Fibroblast of pulmonary artery (primary cell): ENCODE data around the gene MACROD2.

Experiments
- DNase-seq: peaks from one replicate; pipeline ENCODE4 v3.0.0-alpha.2; 2010; ENCODE audit warnings: low read depth
- H3K4me3 ChIP-seq: replicated peaks from 2 replicates; pipeline ENCODE4 v1.5.1; 2011; ENCODE audit warnings: low read depth, mild to moderate bottlenecking, control low read depth, low read length, moderate library complexity
- TF ChIP-seq, protein P1 (sequence below): IDR thresholded peaks from 2 replicates; pipeline ENCODE4 v1.5.1; 2011; ENCODE audit warnings: mild to moderate bottlenecking, control low read depth, low read length, inconsistent platforms; ENCODE audit errors: missing control alignments

Gene MACROD2

DNA sequence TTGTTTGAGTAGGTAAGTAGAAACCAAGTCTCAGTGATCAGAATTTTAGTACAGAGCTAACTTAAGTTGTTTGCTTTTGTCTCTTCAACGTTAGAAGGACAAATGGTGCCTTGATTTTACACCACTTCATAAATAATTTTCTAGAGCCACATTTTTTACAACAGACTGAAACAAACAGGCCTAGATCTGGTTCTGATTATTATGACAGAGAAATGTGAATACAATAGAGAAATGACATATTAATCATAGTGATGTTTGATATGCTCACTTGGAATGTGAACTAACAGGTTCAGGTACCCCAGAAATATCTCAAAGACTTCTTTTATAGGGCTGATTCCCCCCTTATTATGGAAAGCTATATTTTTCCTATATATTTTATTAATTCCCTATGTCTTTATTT lies 1817.4 kb downstream of the MACROD2 start:
- H3K4me3 ChIP-seq = no peak overlapping the region
- TF ChIP-seq, protein P1, sequence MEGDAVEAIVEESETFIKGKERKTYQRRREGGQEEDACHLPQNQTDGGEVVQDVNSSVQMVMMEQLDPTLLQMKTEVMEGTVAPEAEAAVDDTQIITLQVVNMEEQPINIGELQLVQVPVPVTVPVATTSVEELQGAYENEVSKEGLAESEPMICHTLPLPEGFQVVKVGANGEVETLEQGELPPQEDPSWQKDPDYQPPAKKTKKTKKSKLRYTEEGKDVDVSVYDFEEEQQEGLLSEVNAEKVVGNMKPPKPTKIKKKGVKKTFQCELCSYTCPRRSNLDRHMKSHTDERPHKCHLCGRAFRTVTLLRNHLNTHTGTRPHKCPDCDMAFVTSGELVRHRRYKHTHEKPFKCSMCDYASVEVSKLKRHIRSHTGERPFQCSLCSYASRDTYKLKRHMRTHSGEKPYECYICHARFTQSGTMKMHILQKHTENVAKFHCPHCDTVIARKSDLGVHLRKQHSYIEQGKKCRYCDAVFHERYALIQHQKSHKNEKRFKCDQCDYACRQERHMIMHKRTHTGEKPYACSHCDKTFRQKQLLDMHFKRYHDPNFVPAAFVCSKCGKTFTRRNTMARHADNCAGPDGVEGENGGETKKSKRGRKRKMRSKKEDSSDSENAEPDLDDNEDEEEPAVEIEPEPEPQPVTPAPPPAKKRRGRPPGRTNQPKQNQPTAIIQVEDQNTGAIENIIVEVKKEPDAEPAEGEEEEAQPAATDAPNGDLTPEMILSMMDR = no peak
- no peak for DNase-seq

DNA sequence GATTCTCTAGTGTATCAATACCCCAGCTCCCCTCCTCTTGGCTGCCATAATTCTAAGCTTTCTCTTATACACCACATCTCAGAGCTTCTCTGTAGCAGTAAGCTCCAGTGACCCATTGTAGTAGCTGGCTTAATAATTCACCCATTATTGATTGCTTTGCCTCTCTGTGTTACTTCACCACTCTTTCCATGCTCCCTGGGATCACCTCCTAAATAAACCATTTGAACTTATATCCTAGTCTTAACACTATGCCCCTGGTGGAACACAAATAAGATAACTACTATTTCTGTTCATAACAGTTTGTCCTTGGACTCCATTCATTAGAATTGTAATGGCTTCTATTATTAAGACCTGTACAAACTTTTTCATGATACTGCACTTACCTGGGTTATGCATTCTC lies 1819.0 kb downstream of the MACROD2 start:
- no peak overlapping the region for H3K4me3 ChIP-seq
- no peak for DNase-seq
- TF ChIP-seq, protein P1 = no peak

DNA sequence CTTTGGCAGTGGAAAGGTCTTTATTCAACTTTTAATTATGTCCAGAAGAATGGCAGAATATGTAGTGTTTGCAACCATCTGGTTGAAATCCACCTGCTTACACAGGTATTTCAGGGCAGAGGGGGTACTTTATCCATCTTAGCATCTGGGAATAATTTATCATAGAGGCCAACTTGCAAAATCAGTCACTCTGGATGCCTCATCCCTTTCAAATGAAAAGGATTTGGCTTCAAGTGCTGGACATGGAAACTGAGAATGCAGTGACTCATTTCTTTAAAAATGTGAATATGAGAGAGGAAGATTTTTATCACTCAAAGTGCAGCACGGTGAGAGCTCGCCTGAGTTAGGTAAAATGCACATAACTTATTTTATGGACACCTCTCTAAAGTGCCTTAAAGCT lies 1819.6 kb downstream of the MACROD2 start:
- TF ChIP-seq, protein P1 = no peak
- no peak overlapping the region for H3K4me3 ChIP-seq
- DNase-seq = no peak

DNA sequence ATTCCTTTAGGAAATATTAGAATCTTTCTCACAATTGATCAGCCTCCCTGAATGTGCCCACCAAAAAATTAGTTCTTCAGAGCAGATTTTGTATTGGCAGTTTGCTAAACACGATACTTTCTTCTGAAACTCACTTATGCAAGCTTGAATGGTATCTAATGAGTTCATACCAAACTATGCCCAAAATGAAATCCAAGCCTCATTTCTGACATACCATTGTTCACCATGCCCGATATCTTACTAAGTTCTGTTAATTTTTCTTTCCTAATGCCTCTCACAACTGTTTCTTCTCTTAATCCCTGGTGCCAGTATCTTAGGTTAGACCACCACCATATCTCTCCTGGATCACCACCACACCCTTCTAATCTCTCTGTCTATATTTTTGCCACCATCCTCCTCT lies 1822.0 kb downstream of the MACROD2 start:
- TF ChIP-seq, protein P1 = no peak
- DNase-seq = no peak

DNA sequence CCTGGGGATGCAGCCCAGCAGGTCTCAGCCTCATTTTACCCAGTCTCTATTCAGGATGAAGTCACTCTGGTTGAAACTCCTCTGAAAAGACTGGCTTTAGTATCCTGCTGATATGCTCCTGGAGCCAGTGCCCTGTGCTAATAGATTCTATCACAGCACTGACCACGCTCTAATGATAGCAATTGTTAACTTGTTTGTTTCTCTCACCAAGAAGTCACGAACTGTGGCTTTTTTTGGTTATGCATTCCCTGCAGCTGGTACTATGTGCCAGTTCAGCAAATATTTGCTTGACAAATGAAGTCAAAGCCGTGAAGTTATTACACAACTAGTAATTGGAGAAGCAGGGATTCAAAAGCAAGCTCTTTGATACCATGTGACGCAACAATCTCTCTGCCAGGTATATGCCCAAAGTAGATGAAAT lies 1823.3 kb downstream of the MACROD2 start:
- DNase-seq = no peak
- TF ChIP-seq, protein P1 = no peak

More for the DNA sequence above, 1822.0 kb downstream of the MACROD2 start:
- H3K4me3 ChIP-seq = no peak overlapping the region

DNA sequence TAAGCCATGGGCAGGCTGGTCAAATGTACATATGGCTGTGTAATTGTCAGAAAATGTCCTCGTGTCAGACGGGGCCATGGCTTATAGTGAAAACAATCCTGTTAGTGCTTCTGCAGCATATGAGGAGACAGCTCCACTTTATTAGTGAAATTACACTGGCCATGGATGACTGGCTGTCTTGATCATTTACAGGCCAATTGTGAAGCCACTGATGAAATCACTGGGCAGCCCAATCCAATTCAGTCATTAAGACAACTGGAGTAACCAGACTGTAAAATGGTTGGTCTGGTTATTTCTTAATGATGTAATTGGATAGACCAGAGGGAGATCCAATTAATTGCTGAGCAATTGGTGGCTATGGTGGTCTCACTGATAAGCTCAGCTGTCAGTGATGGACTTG lies 1828.4 kb downstream of the MACROD2 start:
- TF ChIP-seq, protein P1 = no peak
- DNase-seq = no peak
- H3K4me3 ChIP-seq = no peak overlapping the region

More for the DNA sequence above, 1823.3 kb downstream of the MACROD2 start:
- no peak overlapping the region for H3K4me3 ChIP-seq

DNA sequence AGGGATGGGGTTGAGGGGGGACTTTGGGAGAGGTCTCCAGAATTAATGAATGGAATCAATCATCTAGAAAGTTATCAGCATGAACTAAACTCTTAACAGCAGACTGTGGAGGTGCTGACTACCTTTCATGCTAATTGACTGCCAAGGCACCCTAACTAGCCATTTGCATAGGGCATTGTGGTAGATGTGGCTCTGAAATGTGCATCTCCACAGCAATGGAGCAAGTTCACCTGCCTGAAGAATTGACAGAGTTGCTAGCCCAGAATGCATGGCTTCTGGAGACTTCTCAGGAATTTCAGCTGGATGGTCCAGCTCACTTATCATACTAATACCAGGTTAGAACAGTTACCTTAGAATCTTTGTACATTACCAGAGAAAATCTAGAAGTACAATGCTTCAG lies 1832.3 kb downstream of the MACROD2 start:
- TF ChIP-seq, protein P1 = no peak
- DNase-seq = no peak
- H3K4me3 ChIP-seq = no peak overlapping the region
